GM18498 (cell line): ENCODE measurements around the gene MACC1.

Source experiments
- ATAC-seq: cut with Tn5 transposase; IDR thresholded peaks from one replicate; pipeline ENCODE4 v1.9.1; 2021; ENCODE audit warnings: mild to moderate bottlenecking, moderate library complexity; ENCODE audit not compliant: unreplicated experiment

The MACC1 gene

GRCh38 chr7:20185988-20186387 is 31.2 kb downstream of the MACC1 start:
- no peak for ATAC-seq

- no peak for ATAC-seq
Measured at GRCh38 chr7:20183086-20183485, 34.1 kb downstream of the MACC1 start.

DNA sequence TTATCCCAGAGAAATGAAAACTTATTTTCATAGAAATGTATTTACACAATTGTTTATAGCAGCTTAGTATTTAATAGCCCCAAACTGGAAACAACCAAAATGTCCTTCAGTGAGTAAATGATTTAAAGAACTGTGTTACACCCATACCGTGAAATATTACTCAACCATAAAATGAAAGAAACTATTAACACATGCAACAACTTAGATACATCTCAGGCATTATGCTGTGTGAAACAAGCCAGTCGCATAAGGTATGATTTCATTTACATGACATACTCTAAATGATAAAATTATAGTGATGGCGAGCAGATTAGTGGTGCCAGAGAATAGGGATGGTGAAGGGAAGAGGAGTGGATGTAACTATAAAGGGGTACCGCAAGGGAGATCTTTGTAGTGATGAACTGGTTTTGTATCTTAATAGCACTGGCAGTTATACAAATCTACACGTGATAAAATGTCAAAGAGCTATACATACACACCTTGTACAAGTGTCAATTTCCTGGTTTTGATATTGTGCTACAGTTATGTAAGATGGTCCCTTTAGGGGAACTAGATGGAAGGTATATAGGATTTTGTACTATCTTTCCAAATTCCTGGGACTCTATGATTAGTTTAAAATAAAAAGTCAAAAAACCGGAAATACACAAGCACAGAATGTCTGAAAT is 40.5 kb downstream of the MACC1 start:
- ATAC-seq = no peak

DNA sequence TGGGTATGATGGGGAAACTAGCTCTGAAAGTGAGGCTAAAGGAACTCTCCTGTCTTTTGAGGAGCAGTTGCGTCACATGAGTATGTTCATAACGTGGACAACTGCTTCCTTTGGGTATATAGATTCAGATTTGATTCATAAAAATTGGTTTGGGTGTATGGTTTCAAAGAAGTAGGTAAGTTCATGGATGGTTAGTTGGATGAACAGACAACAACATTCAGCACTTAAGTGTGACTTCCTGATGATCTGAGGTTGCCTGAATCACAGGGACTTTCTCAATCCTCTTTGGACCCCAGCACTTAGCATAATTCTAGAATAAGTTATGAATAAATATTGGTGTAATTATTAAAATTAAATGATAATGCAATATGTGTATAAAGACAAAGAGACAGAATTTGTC is 43.4 kb downstream of the MACC1 start:
- no peak for ATAC-seq

GRCh38 chr7:20172736-20173334 is 44.3 kb downstream of the MACC1 start:
- peak; percentile 55 for ATAC-seq

DNA sequence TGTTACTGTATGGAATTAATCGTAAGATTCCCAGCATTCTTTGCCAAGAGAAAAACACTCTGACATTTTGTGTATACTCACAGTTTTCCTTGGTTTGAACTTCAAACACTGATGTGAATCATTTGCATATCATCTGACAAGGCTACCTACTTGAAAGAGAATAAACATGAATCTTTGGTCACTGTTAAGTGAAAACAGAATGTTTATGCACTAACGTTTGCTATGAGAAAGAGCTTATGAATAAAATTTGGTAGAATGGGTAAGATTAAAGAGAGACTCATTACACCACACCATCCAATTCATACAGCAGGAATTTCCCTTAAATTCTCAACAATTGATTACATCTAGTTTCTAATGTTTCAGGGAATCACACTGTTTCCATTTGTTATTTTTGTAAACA is 46.6 kb downstream of the MACC1 start:
- ATAC-seq = no peak

DNA sequence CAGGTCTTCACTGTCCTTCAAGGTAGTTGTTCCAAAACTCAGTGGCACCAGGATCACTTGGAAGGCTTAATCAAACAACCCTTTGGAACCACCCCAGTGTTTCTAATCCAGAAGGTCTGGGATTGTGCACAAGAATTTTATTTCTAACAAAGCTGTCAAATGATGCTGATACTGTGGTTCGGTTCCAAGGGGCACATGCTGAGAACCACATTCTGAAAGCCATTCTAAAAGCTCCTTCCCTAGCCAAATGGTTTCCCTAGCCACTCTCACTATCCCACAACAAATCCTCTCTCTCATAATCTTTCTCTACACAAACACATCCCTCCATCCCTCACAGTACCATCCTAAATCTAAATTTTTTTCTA is 52.1 kb downstream of the MACC1 start:
- no peak for ATAC-seq

- no peak for ATAC-seq
Measured at GRCh38 chr7:20164425-20165145, 52.6 kb downstream of the MACC1 start.

- no peak for ATAC-seq
Measured at GRCh38 chr7:20162665-20163064, 54.5 kb downstream of the MACC1 start.

- no peak for ATAC-seq
Measured at GRCh38 chr7:20159226-20159747, 57.9 kb downstream of the MACC1 start.

DNA sequence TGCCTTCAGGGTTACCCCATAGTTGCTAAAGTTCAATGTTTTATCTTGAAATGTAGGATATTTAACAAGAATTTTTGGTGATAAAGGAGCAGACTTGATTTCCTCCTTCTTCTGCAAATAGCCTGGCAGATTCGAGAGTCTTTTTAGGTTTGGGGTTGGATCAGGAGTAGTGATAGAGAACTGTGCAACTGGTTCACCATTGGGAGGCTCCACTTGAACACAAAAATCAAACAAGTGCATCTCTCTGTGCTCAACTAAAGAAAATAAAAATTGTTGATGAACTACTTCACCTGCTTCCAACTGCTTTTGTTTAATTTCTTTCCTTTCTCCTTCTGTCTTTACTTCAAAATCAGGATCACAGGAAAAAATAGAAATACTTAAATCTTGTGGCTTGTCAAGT is 58.5 kb downstream of the MACC1 start:
- ATAC-seq = no peak

DNA sequence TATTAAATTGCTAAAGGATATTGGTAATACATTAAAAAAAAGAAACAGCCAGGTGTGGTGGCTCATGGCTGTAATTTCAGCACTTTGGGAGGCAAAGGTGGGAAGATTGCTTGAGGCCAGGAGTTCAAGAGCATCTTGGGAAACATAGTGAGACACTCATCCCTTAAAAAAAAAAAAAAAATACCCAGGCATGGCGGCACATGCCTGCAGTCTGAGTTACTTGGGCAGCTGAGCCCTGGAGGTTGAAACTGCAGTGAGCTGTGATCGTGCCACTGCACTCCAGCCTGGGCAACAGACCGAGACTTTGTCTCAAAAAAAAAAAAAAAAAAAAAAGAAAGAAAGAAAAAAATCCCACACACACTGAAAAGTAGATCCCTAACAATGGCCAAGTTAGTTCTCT is 59.7 kb downstream of the MACC1 start:
- no peak for ATAC-seq

GRCh38 chr7:20153999-20154398 is 63.2 kb downstream of the MACC1 start:
- ATAC-seq = no peak

DNA sequence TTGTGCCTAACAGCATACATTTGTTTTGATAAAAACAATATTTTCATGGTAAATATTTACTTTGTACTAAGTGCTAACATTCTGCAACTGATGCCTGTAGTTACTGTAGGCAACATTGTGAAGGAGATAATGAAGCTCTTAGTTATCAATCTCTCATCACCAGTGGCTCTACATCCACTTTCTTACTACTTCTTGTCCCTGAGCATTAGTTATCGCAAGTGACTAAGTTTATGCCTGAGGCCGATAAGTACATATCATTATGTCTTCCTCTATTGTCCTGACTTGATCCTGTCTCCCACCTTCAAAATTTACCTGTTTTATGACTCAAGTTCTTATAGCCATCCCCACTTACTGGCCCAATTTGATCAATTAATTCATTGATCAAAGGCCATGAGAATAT is 63.6 kb downstream of the MACC1 start:
- no peak for ATAC-seq

DNA sequence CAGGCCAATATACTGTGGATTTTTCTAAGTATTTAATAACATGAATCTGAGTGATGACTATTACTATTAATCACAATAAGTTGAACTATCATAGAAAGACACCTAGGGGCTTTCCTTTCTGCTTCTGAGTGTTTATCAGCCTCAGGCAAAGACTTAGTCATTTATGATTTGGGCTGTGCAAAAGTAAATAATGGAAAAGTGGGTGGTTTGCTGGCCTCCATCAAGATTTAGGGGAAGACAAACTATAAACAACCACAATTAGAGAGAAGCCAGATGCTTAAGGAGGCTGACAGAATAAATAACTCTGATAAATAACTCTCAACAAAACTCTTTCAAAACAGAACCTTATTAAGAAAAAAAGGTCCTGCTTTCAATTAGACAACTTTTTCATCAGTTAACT is 64.7 kb downstream of the MACC1 start:
- no peak for ATAC-seq

- ATAC-seq = no peak
Measured at GRCh38 chr7:20151708-20152456, 65.3 kb downstream of the MACC1 start.

- ATAC-seq = no peak
Measured at GRCh38 chr7:20146451-20146850, 70.7 kb downstream of the MACC1 start.

DNA sequence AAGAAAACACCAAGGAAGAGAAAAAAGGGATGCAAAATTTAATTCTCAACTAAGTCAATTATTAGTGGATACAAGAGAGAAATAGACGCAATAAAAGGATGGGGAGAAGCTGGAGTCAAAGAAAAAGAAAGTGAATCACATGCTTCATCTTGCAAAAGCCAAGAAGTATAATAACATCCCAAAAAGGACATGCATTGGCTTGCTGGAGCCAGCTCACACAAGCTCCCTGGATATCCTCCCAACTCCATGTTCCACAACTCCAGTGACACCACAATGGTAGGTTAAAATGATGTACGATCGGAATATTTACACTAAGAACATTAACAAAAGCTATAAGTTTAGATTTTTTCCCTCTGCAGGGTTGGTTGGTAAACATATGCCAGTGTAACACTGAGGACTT is 72.4 kb downstream of the MACC1 start:
- ATAC-seq = no peak

- ATAC-seq = no peak
Measured at GRCh38 chr7:20141666-20142065, 75.5 kb downstream of the MACC1 start.

GRCh38 chr7:20141002-20141345 is 76.2 kb downstream of the MACC1 start:
- no peak for ATAC-seq

DNA sequence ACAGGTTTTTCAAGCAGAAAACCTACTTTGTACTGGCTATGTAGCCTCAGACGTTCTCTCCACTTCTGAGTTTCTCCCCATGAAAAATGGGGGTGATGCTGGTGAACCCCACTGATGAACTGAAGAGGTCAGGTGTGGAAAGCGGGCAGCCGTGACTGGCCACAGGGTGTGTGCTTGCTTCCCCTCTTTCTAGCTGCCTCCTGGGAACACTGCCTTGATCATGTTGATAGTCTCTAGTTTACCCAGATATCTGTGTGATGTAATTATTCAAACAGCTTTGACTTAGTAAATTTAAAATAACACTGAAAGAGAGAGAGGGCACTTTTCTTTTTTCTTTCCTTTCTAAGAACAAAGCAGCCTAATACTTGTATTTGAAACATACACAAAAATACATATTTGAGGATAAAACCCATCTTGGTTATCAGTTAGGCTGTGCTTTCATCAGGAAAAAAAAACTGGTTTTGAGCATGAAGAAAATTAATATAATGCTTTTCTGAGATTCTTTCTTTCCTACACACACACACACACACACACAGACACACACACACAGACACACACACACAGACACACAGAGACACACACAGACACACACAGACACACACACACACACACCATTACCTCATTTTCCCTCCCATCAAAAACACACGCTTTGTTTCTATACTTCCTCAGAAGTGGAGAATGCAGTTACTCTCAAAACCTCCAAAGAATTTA is 76.7 kb downstream of the MACC1 start:
- ATAC-seq = no peak
